NB4 (cell line): ENCODE measurements around the gene GRM8.

Experiments
- CTCF ChIP-seq: IDR thresholded peaks from one replicate; pipeline ENCODE4 v1.5.1; 2012; ENCODE audit warnings: low read depth, low read length
- MYC ChIP-seq: IDR thresholded peaks from 2 replicates; pipeline ENCODE4 v1.6.1; 2011; ENCODE audit warnings: low read depth, low read length
- POLR2A ChIP-seq: IDR thresholded peaks from 2 replicates; pipeline ENCODE4 v1.6.1; 2011; ENCODE audit warnings: mild to moderate bottlenecking; ENCODE audit not compliant: insufficient read length; ENCODE audit errors: extremely low read depth

- TF ChIP-seq CTCF, result no peak
- no peak for TF ChIP-seq POLR2A
- no peak for TF ChIP-seq MYC
These were observed 44.9 kb downstream of the GRM8 start for GRCh38 chr7:127207806-127208205.
